GM19043 (cell line): ENCODE measurements around the gene THSD8.

ENCODE experiments used
- ATAC-seq: cut with Tn5 transposase; IDR thresholded peaks from one replicate; pipeline ENCODE4 v1.9.1; 2021; ENCODE audit warnings: low read depth; ENCODE audit not compliant: unreplicated experiment

The THSD8 gene

GRCh38 chr19:12801466-12802266 is at the start of gene THSD8, which contains the start of gene PRDX2:
TSS of gene THSD8 (plus strand) at chr19:12802069. CDS start at chr19:12802072, 3 bp downstream.
TSS of gene PRDX2 (minus strand) at chr19:12801800. CDS start at chr19:12801261, 539 bp downstream.
- no peak for ATAC-seq

- no peak for ATAC-seq
Observed at GRCh38 chr19:12754465-12755196, 47.2 kb upstream of the THSD8 start.

- no peak for ATAC-seq
Observed at GRCh38 chr19:12756150-12756883, 45.6 kb upstream of the THSD8 start.

- no peak for ATAC-seq
Observed at GRCh38 chr19:12757544-12758274, 44.2 kb upstream of the THSD8 start.

GRCh38 chr19:12759686-12760085 is 42.2 kb upstream of the THSD8 start:
- ATAC-seq = no peak

GRCh38 chr19:12763100-12763499 is 38.8 kb upstream of the THSD8 start:
- ATAC-seq = no peak

GRCh38 chr19:12764698-12765097 is 37.2 kb upstream of the THSD8 start:
- no peak for ATAC-seq

GRCh38 chr19:12766051-12766521 is 35.8 kb upstream of the THSD8 start:
- no peak for ATAC-seq

GRCh38 chr19:12767150-12767549 is 34.7 kb upstream of the THSD8 start:
- ATAC-seq = no peak

- ATAC-seq = no peak
Observed at GRCh38 chr19:12767666-12768065, 34.2 kb upstream of the THSD8 start.

- ATAC-seq = no peak
Observed at GRCh38 chr19:12769689-12770088, 32.2 kb upstream of the THSD8 start.

GRCh38 chr19:12770922-12771321 is 30.9 kb upstream of the THSD8 start:
- ATAC-seq = no peak

- ATAC-seq = no peak
Observed at GRCh38 chr19:12772323-12772722, 29.5 kb upstream of the THSD8 start.

GRCh38 chr19:12773571-12773970 is 28.3 kb upstream of the THSD8 start:
- no peak for ATAC-seq

- no peak for ATAC-seq
Observed at GRCh38 chr19:12774588-12775555, 27.0 kb upstream of the THSD8 start, which contains the start of gene HOOK2. TSS of gene HOOK2 (minus strand) at chr19:12775552. CDS start at chr19:12775449, 103 bp downstream.

GRCh38 chr19:12777217-12778016 is 24.5 kb upstream of the THSD8 start:
- ATAC-seq = no peak

- ATAC-seq = no peak
Observed at GRCh38 chr19:12778017-12778904, 23.6 kb upstream of the THSD8 start.

GRCh38 chr19:12778905-12779161 is 23.0 kb upstream of the THSD8 start:
- ATAC-seq = no peak
